H9 (cell line): ENCODE data around the gene CLEC10A. TPM values are rescaled to one million over a fixed set of nuclear protein-coding genes. Genes with fewer than 3 reads are reported as not detected.

Source experiments
- DNase-seq: peaks from one replicate; pipeline ENCODE4 v3.0.0-alpha.2; 2017
- H2AFZ ChIP-seq: one replicate; pipeline ENCODE4 v1.6.1; 2013; ENCODE audit warnings: mild to moderate bottlenecking, low read length, control low read depth, moderate library complexity
- H2AK5ac ChIP-seq: 2 replicates; pipeline ENCODE4 v1.6.1; 2013; ENCODE audit warnings: low read length, control low read depth, mixed read lengths; ENCODE audit not compliant: insufficient read length
- H2BK120ac ChIP-seq: one replicate; pipeline ENCODE4 v1.6.1; 2013; ENCODE audit warnings: low read depth, mild to moderate bottlenecking, low read length, control low read depth, inconsistent platforms; ENCODE audit not compliant: poor library complexity, severe bottlenecking
- H2BK12ac ChIP-seq: 2 replicates; pipeline ENCODE4 v1.6.1; 2013; ENCODE audit warnings: low read length, control low read depth, mixed read lengths, low read depth; ENCODE audit not compliant: insufficient read length
- H2BK15ac ChIP-seq: 2 replicates; pipeline ENCODE4 v1.6.1; 2013; ENCODE audit warnings: low read depth, low read length, control low read depth
- H2BK20ac ChIP-seq: one replicate; pipeline ENCODE4 v1.6.1; 2013; ENCODE audit warnings: low read depth, mild to moderate bottlenecking, low read length, control low read depth, inconsistent platforms; ENCODE audit not compliant: poor library complexity, severe bottlenecking
- H2BK5ac ChIP-seq: 2 replicates; pipeline ENCODE4 v1.6.1; 2013; ENCODE audit warnings: low read length, control low read depth, mixed read lengths; ENCODE audit not compliant: insufficient read length
- H3K14ac ChIP-seq: 2 replicates; pipeline ENCODE4 v1.6.1; 2013; ENCODE audit warnings: low read length, control low read depth; ENCODE audit not compliant: insufficient read depth
- H3K18ac ChIP-seq: 2 replicates; pipeline ENCODE4 v1.6.1; 2013; ENCODE audit warnings: low read depth, mild to moderate bottlenecking, mixed read lengths, low read length, control low read depth; ENCODE audit not compliant: insufficient read length
- H3K23ac ChIP-seq: 2 replicates; pipeline ENCODE4 v1.6.1; 2013; ENCODE audit warnings: low read length, control low read depth, mixed read lengths, low read depth; ENCODE audit not compliant: insufficient read length
- H3K23me2 ChIP-seq: 2 replicates; pipeline ENCODE4 v1.6.1; 2013; ENCODE audit warnings: low read depth, mild to moderate bottlenecking, mixed read lengths, low read length, control low read depth; ENCODE audit not compliant: insufficient read length, poor library complexity, severe bottlenecking
- H3K27ac ChIP-seq: 2 replicates; pipeline ENCODE4 v1.5.1; 2013; ENCODE audit warnings: low read length, control low read depth, mixed read lengths, low read depth; ENCODE audit not compliant: insufficient read length
- H3K27me3 ChIP-seq: 2 replicates; pipeline ENCODE4 v1.6.1; 2013; ENCODE audit warnings: low read length, control low read depth, inconsistent platforms; ENCODE audit not compliant: insufficient read depth
- H3K4ac ChIP-seq: 2 replicates; pipeline ENCODE4 v1.6.1; 2013; ENCODE audit warnings: low read depth, mild to moderate bottlenecking, control low read depth, inconsistent platforms, low read length, moderate library complexity
- H3K4me1 ChIP-seq: 2 replicates; pipeline ENCODE4 v1.6.1; 2013; ENCODE audit warnings: low read length, control low read depth, inconsistent platforms; ENCODE audit not compliant: insufficient read depth
- H3K4me2 ChIP-seq: 2 replicates; pipeline ENCODE4 v1.6.1; 2013; ENCODE audit warnings: low read length, control low read depth, mixed read lengths; ENCODE audit not compliant: insufficient read length, insufficient read depth
- H3K56ac ChIP-seq: 2 replicates; pipeline ENCODE4 v1.6.1; 2013; ENCODE audit warnings: low read depth, mild to moderate bottlenecking, mixed read lengths, low read length, control low read depth; ENCODE audit not compliant: insufficient read length
- H3K79me1 ChIP-seq: 2 replicates; pipeline ENCODE4 v1.6.1; 2013; ENCODE audit warnings: low read depth, mild to moderate bottlenecking, moderate library complexity, low read length, control low read depth, inconsistent platforms; ENCODE audit not compliant: insufficient read depth, poor library complexity, severe bottlenecking
- H3K79me2 ChIP-seq: 2 replicates; pipeline ENCODE4 v1.6.1; 2013; ENCODE audit warnings: low read length, control low read depth, inconsistent platforms; ENCODE audit not compliant: insufficient read depth
- H3K9ac ChIP-seq: 2 replicates; pipeline ENCODE4 v1.6.1; 2013; ENCODE audit warnings: low read length, control low read depth, mixed read lengths; ENCODE audit not compliant: insufficient read length; ENCODE audit errors: extremely low read depth
- H3K9me3 ChIP-seq: one replicate; pipeline ENCODE4 v1.6.1; 2013; ENCODE audit warnings: low read depth, low read length, inconsistent platforms; ENCODE audit not compliant: control insufficient read depth
- H3T11ph ChIP-seq: one replicate; pipeline ENCODE4 v1.6.1; 2013; ENCODE audit warnings: mild to moderate bottlenecking, low read length, control low read depth, inconsistent platforms
- H4K20me1 ChIP-seq: one replicate; pipeline ENCODE4 v1.6.1; 2013; ENCODE audit not compliant: control insufficient read depth, insufficient read length, insufficient read depth
- H4K5ac ChIP-seq: 2 replicates; pipeline ENCODE4 v1.6.1; 2013; ENCODE audit warnings: low read depth, mild to moderate bottlenecking, mixed read lengths, low read length, control low read depth; ENCODE audit not compliant: insufficient read length
- H4K8ac ChIP-seq: replicated peaks from 2 replicates; pipeline ENCODE4 v1.6.1; 2013; ENCODE audit warnings: low read length, control low read depth, mixed read lengths, low read depth; ENCODE audit not compliant: insufficient read length
- H4K91ac ChIP-seq: 2 replicates; pipeline ENCODE4 v1.6.1; 2013; ENCODE audit warnings: low read depth, mild to moderate bottlenecking, moderate library complexity, mixed read lengths, low read length, control low read depth; ENCODE audit not compliant: insufficient read length
- H3K27ac Mint-ChIP-seq, 3 experiments: 2 replicates in 2 of 3; 3 replicates in 1 of 3; pipeline ENCODE4 v1.8.0; 2020 to 2021; ENCODE audit warnings: mixed read lengths in 3 of 3, mild to moderate bottlenecking in 1 of 3, moderate library complexity in 1 of 3
- H3K27me3 Mint-ChIP-seq: 2 replicates; pipeline ENCODE4 v1.8.0; 2021; ENCODE audit warnings: low read depth, mild to moderate bottlenecking, moderate library complexity, mixed read lengths
- H3K36me3 Mint-ChIP-seq, 3 experiments: 2 replicates in 2 of 3; 3 replicates in 1 of 3; pipeline ENCODE4 v1.8.0; 2020 to 2021; ENCODE audit warnings: low read depth in 3 of 3, mixed read lengths in 3 of 3; ENCODE audit not compliant: insufficient read depth in 1 of 3
- H3K4me1 Mint-ChIP-seq, 2 experiments: 2 replicates each; pipeline ENCODE4 v1.8.0; 2020; ENCODE audit warnings: mixed read lengths in 2 of 2
- H3K4me3 Mint-ChIP-seq, 2 experiments: 2 replicates in 1 of 2; 3 replicates in 1 of 2; pipeline ENCODE4 v1.8.0; 2020 to 2021; ENCODE audit warnings: mild to moderate bottlenecking in 2 of 2, mixed read lengths in 2 of 2, moderate library complexity in 1 of 2
- H3K9me3 Mint-ChIP-seq, 2 experiments: 2 replicates in 1 of 2; 3 replicates in 1 of 2; pipeline ENCODE4 v1.8.0; 2020; ENCODE audit warnings: mild to moderate bottlenecking in 2 of 2, mixed read lengths in 2 of 2, moderate library complexity in 1 of 2
- CTCF ChIP-seq: fragments of 200-600 bp; sonication (generic); conservative IDR thresholded peaks from 3 replicates; pipeline ENCODE4 v1.8.0; 2021; ENCODE audit warnings: antibody characterized with exemption, mild to moderate bottlenecking
- WGBS: extraction: QIAGEN DNeasy Blood & Tissue Kit; methylation state at CpG from one replicate; pipeline ENCODE4 v1.1.7; 2013; ENCODE audit warnings: missing lambda C conversion rate, low lambda C conversion rate, mixed read lengths; ENCODE audit not compliant: insufficient read length; ENCODE audit errors: extremely low coverage; 5-methylcytosine and 5-hydroxymethylcytosine counted together
- total RNA-seq: library from RNA; stranded (reverse); gene quantifications from 2 replicates; pipeline ENCODE4 v1.2.1, GENCODE V29; 2021

The CLEC10A gene
- total RNA-seq, 1 experiment from 2014 or later: not detected

GRCh38 chr17:7095625-7096024, 15.6 kb upstream of the CLEC10A start:
- Mint-ChIP-seq H3K4me3 (no peak overlapping the region), H3K36me3 (no peaks in the 10 kb centered on the region), H3K4me1 (peaks cover 6 to 9% of the 10 kb centered on the region in 2 experiments), H3K27ac (no peak overlapping the region), H3K9me3 (no peaks in the 10 kb centered on the region; a peak in 1 of 5 replicates), H3K27me3 (peaks cover 11% of the 10 kb centered on the region)
- TF ChIP-seq CTCF: no peak
- Histone ChIP-seq H2BK20ac (no peak overlapping the region), H3K23ac (no peak overlapping the region), H3K9ac (no peak overlapping the region), H3T11ph (no peak overlapping the region), H3K27me3 (no peaks in the 10 kb centered on the region), H4K20me1 (no peaks in the 10 kb centered on the region), H3K79me2 (no peaks in the 10 kb centered on the region), H4K91ac (no peak overlapping the region), H3K4me1 (no peaks in the 10 kb centered on the region; the same call in 1 of the 2 replicates), H3K23me2 (no peaks in the 10 kb centered on the region), H2AK5ac (no peak overlapping the region), H3K4me2 (no peak overlapping the region), H3K27ac (no peak overlapping the region), H2AFZ (no peak overlapping the region), H3K4ac (no peak overlapping the region), H3K56ac (no peak overlapping the region), H3K14ac (no peak overlapping the region), H3K18ac (no peak overlapping the region), H2BK120ac (no peak overlapping the region), H4K5ac (no peak overlapping the region), H4K8ac (no peak overlapping the region), H3K9me3 (no peaks in the 10 kb centered on the region), H3K79me1 (no peaks in the 10 kb centered on the region), H2BK5ac (no peak overlapping the region), H2BK12ac (no peak overlapping the region), H2BK15ac (no peak overlapping the region)
- no CpG with 5 or more reads among the region's 1 CpG for WGBS
- DNase-seq: no peak
